ENCODE measurements around the gene AATK. TPM values are rescaled to one million over a fixed set of nuclear protein-coding genes. Genes with fewer than 3 reads are reported as not detected.

Gene AATK
- total RNA-seq, 1 experiment from 2014 or later: 0.46 TPM

DNA sequence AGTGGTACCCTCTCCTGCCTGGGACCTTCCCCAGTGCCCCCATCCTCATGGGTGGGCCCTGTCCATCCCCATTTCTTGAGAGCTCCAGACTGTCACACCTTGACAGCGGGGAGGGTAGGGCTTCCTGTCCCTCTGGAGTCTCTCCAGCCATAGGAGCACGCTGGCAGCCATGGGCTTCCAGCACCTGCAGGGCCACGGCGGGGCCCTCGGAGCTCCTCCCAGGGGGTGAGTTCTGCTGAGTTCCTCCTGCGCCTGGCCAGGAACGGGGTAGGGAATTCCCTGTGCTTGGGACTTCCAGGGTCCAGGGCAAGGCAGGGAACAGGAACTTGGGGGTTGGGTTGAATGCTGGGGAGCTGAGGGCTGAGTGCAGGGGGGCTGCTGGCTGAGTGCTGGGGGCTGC, 23.0 kb upstream of the AATK start:
- Histone ChIP-seq H3K79me2 (ENCODE audit: low read depth) (no peaks in the 10 kb centered on the region), H2AFZ (no peak overlapping the region), H3K4me2 (no peak overlapping the region), H3K27me3 (ENCODE audit: insufficient read depth, low read depth) (no peaks in the 10 kb centered on the region), H3K4me3 (no peak overlapping the region), H3K9me3 (ENCODE audit: insufficient read depth, low read depth) (no peaks in the 10 kb centered on the region), H3K4me1 (replicated peaks; ENCODE audit: insufficient read depth) (peaks cover 7% of the 10 kb centered on the region; the same call in 1 of the 2 replicates), H3K9me2 (ENCODE audit: insufficient read depth) (no peaks in the 10 kb centered on the region), H4K20me1 (ENCODE audit: insufficient read depth) (no peaks in the 10 kb centered on the region), H3K36me3 (ENCODE audit: low read depth) (no peaks in the 10 kb centered on the region), H3F3A (ENCODE audit: insufficient read depth, low read depth) (no peaks in the 10 kb centered on the region), H3K27ac (no peak overlapping the region)
- ChIA-PET POLR2A (ENCODE audit: unreplicated experiment) (no interaction called here), CTCF (no interaction called here)
- DNase-seq: no peak
- no peak for TF ChIP-seq EZH2 (IDR thresholded peaks at IDR 0.05; ENCODE audit: low read depth)
- TF ChIP-seq, protein P1, sequence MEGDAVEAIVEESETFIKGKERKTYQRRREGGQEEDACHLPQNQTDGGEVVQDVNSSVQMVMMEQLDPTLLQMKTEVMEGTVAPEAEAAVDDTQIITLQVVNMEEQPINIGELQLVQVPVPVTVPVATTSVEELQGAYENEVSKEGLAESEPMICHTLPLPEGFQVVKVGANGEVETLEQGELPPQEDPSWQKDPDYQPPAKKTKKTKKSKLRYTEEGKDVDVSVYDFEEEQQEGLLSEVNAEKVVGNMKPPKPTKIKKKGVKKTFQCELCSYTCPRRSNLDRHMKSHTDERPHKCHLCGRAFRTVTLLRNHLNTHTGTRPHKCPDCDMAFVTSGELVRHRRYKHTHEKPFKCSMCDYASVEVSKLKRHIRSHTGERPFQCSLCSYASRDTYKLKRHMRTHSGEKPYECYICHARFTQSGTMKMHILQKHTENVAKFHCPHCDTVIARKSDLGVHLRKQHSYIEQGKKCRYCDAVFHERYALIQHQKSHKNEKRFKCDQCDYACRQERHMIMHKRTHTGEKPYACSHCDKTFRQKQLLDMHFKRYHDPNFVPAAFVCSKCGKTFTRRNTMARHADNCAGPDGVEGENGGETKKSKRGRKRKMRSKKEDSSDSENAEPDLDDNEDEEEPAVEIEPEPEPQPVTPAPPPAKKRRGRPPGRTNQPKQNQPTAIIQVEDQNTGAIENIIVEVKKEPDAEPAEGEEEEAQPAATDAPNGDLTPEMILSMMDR (conservative IDR thresholded peaks at IDR 0.05): no peak
- no TSS peak for BruUV-seq (replicated peaks)
- intact Hi-C loops (cut with micrococcal nuclease; ENCODE audit: unreplicated experiment): no loop called here

DNA sequence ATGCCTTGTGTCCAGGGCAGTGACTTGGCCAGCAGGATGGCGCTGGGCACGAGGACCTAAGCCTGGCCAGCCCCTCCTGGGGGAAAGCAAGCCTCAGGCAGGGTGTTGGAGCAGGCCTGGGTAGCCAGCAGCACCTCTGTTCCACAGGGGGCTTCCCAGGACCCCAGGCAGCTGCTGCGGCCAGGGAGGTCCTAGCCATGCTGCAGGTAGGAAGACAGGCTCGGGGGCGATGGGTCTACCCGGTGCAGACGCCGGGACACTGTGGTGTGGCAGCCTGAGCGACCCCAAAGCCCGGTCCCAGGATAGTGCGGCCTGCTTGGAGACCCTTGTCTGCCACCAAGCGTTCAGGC, 22.4 kb upstream of the AATK start:
- CTCF ChIA-PET: no interaction called here

DNA sequence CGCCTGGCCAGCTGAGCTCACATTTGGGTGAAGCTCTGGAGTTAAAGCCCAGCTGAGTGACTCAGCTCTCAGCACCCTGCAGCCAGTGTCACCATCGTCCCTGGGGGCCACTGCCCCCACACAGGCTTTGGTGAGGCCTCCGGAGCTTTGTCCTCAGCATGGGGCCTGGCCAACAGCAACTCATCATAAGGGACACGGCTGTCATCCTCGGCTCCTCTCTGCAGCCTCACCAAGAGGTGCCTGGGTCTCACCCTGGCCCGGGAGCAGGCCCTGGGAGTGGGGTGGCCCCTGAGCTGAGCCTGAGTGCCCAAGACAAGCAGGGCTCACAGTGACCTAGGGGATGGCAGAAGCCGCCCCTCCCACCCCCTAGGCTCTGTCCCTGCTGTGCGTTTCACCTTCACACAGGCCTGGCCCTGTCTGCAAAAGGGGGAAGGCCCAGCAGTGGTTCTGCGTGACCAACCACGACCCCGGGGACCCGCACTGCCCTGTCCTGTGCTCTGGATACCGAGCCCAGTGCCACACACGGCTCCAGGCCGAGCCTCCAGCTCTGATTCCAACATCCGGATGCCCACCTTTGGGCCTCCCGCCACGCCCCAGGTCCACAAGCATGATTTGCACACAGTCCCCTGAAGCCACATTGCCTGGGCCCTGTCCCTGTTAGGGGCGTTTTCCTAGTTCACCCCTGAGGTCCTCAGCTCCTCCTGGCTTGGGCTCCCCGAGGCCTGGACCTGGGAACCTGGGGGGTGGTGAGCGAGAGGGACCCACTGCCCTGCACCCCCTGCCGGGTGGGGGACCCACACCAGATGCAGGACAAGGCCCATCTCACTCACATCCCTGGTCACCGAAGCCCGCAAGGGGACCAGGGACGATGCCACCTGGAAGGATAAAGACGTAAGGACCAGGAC, 21.8 kb upstream of the AATK start:
- DNase-seq: no peak
- POLR2A ChIA-PET (ENCODE audit: unreplicated experiment): no interaction called here
- no peak for TF ChIP-seq EZH2 (IDR thresholded peaks at IDR 0.05; ENCODE audit: low read depth)
- TF ChIP-seq, protein P1 (conservative IDR thresholded peaks at IDR 0.05): no peak
- no TSS peak for BruUV-seq (replicated peaks)
- Histone ChIP-seq H3K79me2 (ENCODE audit: low read depth) (no peaks in the 10 kb centered on the region), H3K27ac (no peak overlapping the region), H3K36me3 (ENCODE audit: low read depth) (no peaks in the 10 kb centered on the region), H3K4me1 (replicated peaks; ENCODE audit: insufficient read depth) (peaks cover 2% of the 10 kb centered on the region; the same call in 1 of the 2 replicates), H3K9me2 (ENCODE audit: insufficient read depth) (no peaks in the 10 kb centered on the region), H3K4me3 (no peak overlapping the region), H3K9me3 (ENCODE audit: insufficient read depth, low read depth) (no peaks in the 10 kb centered on the region), H4K20me1 (ENCODE audit: insufficient read depth) (no peaks in the 10 kb centered on the region), H3F3A (ENCODE audit: insufficient read depth, low read depth) (no peaks in the 10 kb centered on the region), H3K27me3 (ENCODE audit: insufficient read depth, low read depth) (peaks cover 4% of the 10 kb centered on the region; the same call in 1 of the 2 replicates), H2AFZ (no peak overlapping the region), H3K4me2 (no peak overlapping the region)
- CTCF ChIA-PET: no interaction called here
- intact Hi-C loops (cut with micrococcal nuclease; ENCODE audit: unreplicated experiment): no loop called here

More for the DNA sequence above, 22.4 kb upstream of the AATK start:
- intact Hi-C loops (cut with micrococcal nuclease; ENCODE audit: unreplicated experiment): no loop called here
- Histone ChIP-seq H3K4me3 (no peak overlapping the region), H3K79me2 (ENCODE audit: low read depth) (no peaks in the 10 kb centered on the region), H3K4me2 (no peak overlapping the region), H3K36me3 (ENCODE audit: low read depth) (no peaks in the 10 kb centered on the region), H3K4me1 (replicated peaks; ENCODE audit: insufficient read depth) (peaks cover 7% of the 10 kb centered on the region; the same call in 1 of the 2 replicates), H4K20me1 (ENCODE audit: insufficient read depth) (no peaks in the 10 kb centered on the region), H2AFZ (no peak overlapping the region), H3K9me2 (ENCODE audit: insufficient read depth) (no peaks in the 10 kb centered on the region), H3K9me3 (ENCODE audit: insufficient read depth, low read depth) (no peaks in the 10 kb centered on the region), H3K27me3 (ENCODE audit: insufficient read depth, low read depth) (peaks cover 3% of the 10 kb centered on the region; the same call in 1 of the 2 replicates), H3K27ac (no peak overlapping the region), H3F3A (ENCODE audit: insufficient read depth, low read depth) (no peaks in the 10 kb centered on the region)
- no TSS peak for BruUV-seq (replicated peaks)
- TF ChIP-seq, protein P1 (conservative IDR thresholded peaks at IDR 0.05): no peak
- no peak for TF ChIP-seq EZH2 (IDR thresholded peaks at IDR 0.05; ENCODE audit: low read depth)
- POLR2A ChIA-PET (ENCODE audit: unreplicated experiment): no interaction called here
- no peak for DNase-seq
